Skeletal muscle satellite cell (primary cell): ENCODE data around the gene CENPF.
"Not testable (repeated sequence)": the region's sequence is repeated elsewhere in the genome, so short reads cannot be mapped to it uniquely, and the experiment has no call there.

Experiments
- H3K27me3 ChIP-seq: 2 replicates; pipeline ENCODE4 v1.7.0; 2013; ENCODE audit warnings: low read length; ENCODE audit not compliant: control insufficient read depth, insufficient read depth
- H3K36me3 ChIP-seq: 2 replicates; pipeline ENCODE4 v1.7.0; 2013; ENCODE audit warnings: mild to moderate bottlenecking, control low read depth, low read length; ENCODE audit not compliant: insufficient read depth
- H3K4me1 ChIP-seq: 2 replicates; pipeline ENCODE4 v1.7.0; 2013; ENCODE audit warnings: low read length; ENCODE audit not compliant: control insufficient read depth, insufficient read depth
- H3K4me2 ChIP-seq: 2 replicates; pipeline ENCODE4 v1.7.0; 2013; ENCODE audit warnings: mild to moderate bottlenecking, low read length
- H3K4me3 ChIP-seq: 2 replicates; pipeline ENCODE4 v1.7.0; 2013; ENCODE audit warnings: low read length
- H3K9ac ChIP-seq: 2 replicates; pipeline ENCODE4 v1.7.0; 2013; ENCODE audit warnings: mild to moderate bottlenecking, low read depth, low read length, moderate library complexity
- H3K9me3 ChIP-seq: replicated peaks from 2 replicates; pipeline ENCODE4 v1.7.0; 2013; ENCODE audit warnings: mild to moderate bottlenecking, control low read depth, low read length

The CENPF gene

GRCh38 chr1:214573386-214574318, 29.3 kb upstream of the CENPF start:
- Histone ChIP-seq H3K4me3 (no peak overlapping the region), H3K36me3 (no peaks in the 10 kb centered on the region), H3K9ac (no peak overlapping the region), H3K9me3 (peaks cover 6% of the 10 kb centered on the region), H3K4me2 (peak overlapping the region; percentile 29), H3K27me3 (no peaks in the 10 kb centered on the region), H3K4me1 (peaks cover 50% of the 10 kb centered on the region)

GRCh38 chr1:214574598-214575411, 28.2 kb upstream of the CENPF start:
- Histone ChIP-seq H3K27me3 (no peaks in the 10 kb centered on the region), H3K4me2 (no peak overlapping the region), H3K4me1 (peaks cover 41% of the 10 kb centered on the region), H3K9me3 (peaks cover 6% of the 10 kb centered on the region), H3K9ac (no peak overlapping the region), H3K4me3 (no peak overlapping the region), H3K36me3 (no peaks in the 10 kb centered on the region)

GRCh38 chr1:214576120-214576519, 26.9 kb upstream of the CENPF start:
- not testable (repeated sequence) for H3K9me3 ChIP-seq, H3K9ac ChIP-seq, H3K4me3 ChIP-seq, H3K27me3 ChIP-seq, H3K4me2 ChIP-seq, H3K36me3 ChIP-seq
- peaks cover 34% of the 10 kb centered on the region for H3K4me1 ChIP-seq

- peaks cover 46% of the 10 kb centered on the region for H3K4me1 ChIP-seq
- no peak overlapping the region for H3K4me2 ChIP-seq
- no peak overlapping the region for H3K9ac ChIP-seq
- no peak overlapping the region for H3K4me3 ChIP-seq
- no peaks in the 10 kb centered on the region for H3K36me3 ChIP-seq
- H3K27me3 ChIP-seq, result no peaks in the 10 kb centered on the region
- peaks cover 6% of the 10 kb centered on the region for H3K9me3 ChIP-seq
Measured at GRCh38 chr1:214579183-214579582, 23.8 kb upstream of the CENPF start.

GRCh38 chr1:214581785-214582184, 21.2 kb upstream of the CENPF start:
- Histone ChIP-seq H3K9ac (peak overlapping the region; percentile 22), H3K27me3 (no peaks in the 10 kb centered on the region), H3K4me3 (no peak overlapping the region), H3K36me3 (no peaks in the 10 kb centered on the region), H3K4me1 (peaks cover 46% of the 10 kb centered on the region), H3K4me2 (peak overlapping the region; percentile 28), H3K9me3 (no peaks in the 10 kb centered on the region)

GRCh38 chr1:214582289-214582891, 20.6 kb upstream of the CENPF start:
- Histone ChIP-seq H3K9me3 (no peaks in the 10 kb centered on the region), H3K36me3 (no peaks in the 10 kb centered on the region), H3K27me3 (no peaks in the 10 kb centered on the region), H3K4me2 (peak overlapping the region; percentile 28), H3K4me3 (no peak overlapping the region), H3K9ac (no peak overlapping the region), H3K4me1 (peaks cover 46% of the 10 kb centered on the region)

GRCh38 chr1:214583113-214583512, 19.9 kb upstream of the CENPF start:
- no peaks in the 10 kb centered on the region for H3K27me3 ChIP-seq
- no peak overlapping the region for H3K4me2 ChIP-seq
- no peak overlapping the region for H3K4me3 ChIP-seq
- no peak overlapping the region for H3K9ac ChIP-seq
- H3K36me3 ChIP-seq, result no peaks in the 10 kb centered on the region
- H3K9me3 ChIP-seq, result no peaks in the 10 kb centered on the region
- peaks cover 46% of the 10 kb centered on the region for H3K4me1 ChIP-seq

- no peaks in the 10 kb centered on the region for H3K36me3 ChIP-seq
- H3K9me3 ChIP-seq, result no peaks in the 10 kb centered on the region
- no peaks in the 10 kb centered on the region for H3K27me3 ChIP-seq
- peak overlapping the region; percentile 17 for H3K4me2 ChIP-seq
- H3K9ac ChIP-seq, result peak overlapping the region; percentile 7
- no peak overlapping the region for H3K4me3 ChIP-seq
- peaks cover 46% of the 10 kb centered on the region for H3K4me1 ChIP-seq
Measured at GRCh38 chr1:214583824-214584554, 19.0 kb upstream of the CENPF start.

GRCh38 chr1:214584805-214585766, 17.9 kb upstream of the CENPF start:
- Histone ChIP-seq H3K4me3 (no peak overlapping the region), H3K9me3 (no peaks in the 10 kb centered on the region), H3K4me1 (peaks cover 46% of the 10 kb centered on the region), H3K4me2 (peak overlapping the region; percentile 5), H3K27me3 (no peaks in the 10 kb centered on the region), H3K9ac (peak overlapping the region; percentile 30), H3K36me3 (no peaks in the 10 kb centered on the region)

GRCh38 chr1:214586621-214587020, 16.4 kb upstream of the CENPF start:
- Histone ChIP-seq H3K9ac (no peak overlapping the region), H3K4me1 (peaks cover 34% of the 10 kb centered on the region), H3K9me3 (no peaks in the 10 kb centered on the region), H3K36me3 (no peaks in the 10 kb centered on the region), H3K4me3 (no peak overlapping the region), H3K4me2 (no peak overlapping the region), H3K27me3 (no peaks in the 10 kb centered on the region)
